ENCODE results near the gene MRPL19.
"Not testable (repeated sequence)": the region's sequence is repeated elsewhere in the genome, so short reads cannot be mapped to it uniquely, and the experiment has no call there.

MRPL19 gene

DNA sequence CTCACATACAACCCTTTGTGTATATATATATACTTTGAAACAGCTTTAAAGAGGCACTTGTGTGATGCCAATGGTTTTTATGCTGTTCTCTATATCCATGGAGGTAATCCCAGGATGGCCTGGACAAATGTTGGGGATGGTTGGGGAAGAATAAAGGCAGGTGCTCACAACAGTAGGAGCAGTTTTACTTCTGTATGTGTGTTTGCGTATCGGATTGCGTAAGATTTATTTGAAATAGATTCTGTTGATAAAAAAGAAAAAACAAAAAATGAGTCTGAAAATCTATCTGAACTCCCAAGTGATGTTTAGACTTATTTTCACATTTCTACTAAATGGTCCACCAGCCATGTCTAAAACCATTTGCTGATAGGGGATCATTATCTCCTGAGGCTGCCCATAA is 29.3 kb downstream of the MRPL19 start:
- DNase-seq, result no peak

DNA sequence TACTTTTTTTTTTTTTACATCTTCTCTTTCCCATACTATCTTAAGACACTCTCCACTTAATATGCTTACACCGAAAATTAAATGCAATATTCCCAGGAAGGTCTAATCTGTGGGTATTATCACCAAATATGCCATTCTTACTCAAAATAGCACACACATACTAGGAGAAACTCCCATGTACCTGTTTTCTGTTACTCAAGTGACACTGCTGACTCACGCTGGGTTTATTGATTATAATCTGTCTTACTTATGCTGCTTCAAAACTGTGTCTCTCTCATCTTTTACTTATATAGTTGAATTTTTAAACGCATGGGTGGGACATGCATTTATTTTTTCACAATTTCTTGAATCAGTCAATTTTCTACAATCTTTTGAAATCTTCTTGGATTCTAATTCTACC is 29.9 kb downstream of the MRPL19 start:
- no peak for DNase-seq

DNA sequence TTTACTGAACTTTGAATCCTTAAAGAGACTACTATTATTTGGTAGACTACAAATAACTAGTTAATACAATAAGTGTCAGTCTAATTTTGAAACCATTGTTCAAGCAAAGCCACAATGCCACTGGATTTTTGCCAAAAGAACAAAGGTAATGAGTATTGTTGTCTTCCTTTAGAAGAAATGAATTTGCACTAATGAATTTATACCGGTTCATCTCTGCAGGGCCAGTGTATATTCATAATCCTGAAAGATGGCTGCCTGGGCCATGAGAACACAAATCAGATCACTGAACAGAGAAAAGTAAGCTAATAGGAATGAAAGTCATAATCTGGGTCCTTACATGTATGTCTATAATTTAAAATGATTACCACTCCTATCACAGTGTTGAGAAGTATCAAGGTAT is 33.0 kb downstream of the MRPL19 start:
- DNase-seq, result no peak

- DNase-seq, result no peak
These were observed 33.8 kb downstream of the MRPL19 start for GRCh38 chr2:75680402-75680801.

DNA sequence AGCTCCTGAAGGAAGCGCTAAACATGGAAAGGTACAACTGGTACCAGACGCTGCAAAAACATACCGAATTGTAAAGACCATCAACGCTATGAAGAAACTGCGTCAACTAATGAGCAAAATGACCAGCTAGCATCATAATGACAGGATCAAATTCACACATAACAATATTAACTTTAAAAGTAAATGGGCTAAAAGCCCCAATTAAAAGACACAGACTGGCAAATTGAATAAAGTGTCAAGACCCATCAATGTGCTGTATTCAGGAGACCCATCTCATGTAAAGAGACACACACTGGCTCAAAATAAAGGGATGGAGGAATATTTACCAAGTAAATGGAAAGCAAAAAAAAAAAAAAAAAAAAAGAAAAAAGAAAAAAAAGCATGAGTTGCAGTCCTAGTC is 36.8 kb downstream of the MRPL19 start:
- not testable (repeated sequence) for DNase-seq

DNA sequence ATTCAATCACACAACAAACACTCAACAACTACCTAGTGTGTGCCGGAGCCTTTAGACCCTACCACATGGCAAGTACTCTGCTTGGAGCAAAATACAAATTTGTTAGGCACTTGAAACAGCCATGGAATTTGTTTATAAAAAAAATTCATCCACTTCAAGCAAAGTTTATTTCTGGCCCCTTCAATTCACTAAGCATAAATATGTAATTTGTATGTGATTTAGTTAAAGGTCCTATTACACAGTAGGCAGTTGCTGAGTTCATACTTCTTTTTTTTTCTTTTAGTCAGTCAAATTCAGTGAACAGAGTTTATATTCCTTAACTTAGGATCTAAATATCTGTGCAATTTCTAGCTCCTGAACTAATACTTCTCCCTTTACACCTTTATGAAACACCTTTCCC is 41.6 kb downstream of the MRPL19 start:
- DNase-seq, result no peak

GRCh38 chr2:75698918-75699317 is 52.3 kb downstream of the MRPL19 start:
- no peak for DNase-seq

DNA sequence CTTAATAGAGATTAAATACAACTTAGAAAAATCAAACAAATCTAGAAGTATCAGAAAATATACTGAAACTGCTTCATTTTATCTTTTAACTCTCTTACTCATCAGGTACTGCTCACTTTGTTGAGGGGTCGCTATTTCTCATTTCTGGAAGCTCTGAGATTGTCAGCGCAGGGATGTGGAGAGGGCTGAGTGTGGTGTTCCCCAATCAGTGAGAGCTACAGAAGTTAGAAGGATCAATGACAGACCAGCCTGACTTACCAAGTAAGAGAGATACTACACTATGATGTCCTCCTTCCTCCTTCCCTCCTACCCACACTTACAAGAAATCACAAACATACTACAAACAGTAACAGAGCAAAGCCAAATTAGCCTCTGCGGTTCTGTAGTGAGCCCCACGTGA is 56.0 kb downstream of the MRPL19 start:
- no peak for DNase-seq

DNA sequence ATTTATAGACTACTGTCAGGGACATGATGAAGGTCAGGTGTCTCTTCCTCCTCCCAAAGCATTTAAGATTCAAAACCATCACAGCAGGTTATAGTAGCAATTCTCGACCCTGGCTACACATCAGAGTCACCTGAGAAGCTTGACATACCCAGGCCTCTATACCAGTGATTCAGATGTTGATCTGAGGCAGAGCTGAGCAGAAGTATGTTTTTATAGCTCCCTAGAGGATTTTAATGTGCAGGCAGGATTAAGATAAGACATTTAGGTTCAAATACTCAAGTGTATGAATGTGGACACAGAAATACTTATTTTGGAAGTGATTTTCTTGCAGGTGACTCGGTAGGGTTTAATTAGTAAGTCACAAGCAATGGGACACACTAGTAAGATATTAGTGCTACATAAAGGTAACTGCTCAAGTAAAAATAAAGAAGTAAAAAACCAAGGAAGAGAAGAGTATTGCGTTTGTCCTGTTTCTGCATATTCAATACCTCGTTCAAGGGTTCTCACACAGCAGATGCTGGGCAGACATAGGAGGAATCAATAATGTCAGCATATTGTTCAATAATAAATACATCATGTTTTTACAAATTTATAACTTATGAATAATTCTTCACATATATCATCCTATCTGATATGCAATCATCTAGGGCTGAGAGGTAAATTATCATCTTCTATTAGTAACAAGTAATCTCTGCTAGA is 57.2 kb downstream of the MRPL19 start:
- DNase-seq, result no peak

DNA sequence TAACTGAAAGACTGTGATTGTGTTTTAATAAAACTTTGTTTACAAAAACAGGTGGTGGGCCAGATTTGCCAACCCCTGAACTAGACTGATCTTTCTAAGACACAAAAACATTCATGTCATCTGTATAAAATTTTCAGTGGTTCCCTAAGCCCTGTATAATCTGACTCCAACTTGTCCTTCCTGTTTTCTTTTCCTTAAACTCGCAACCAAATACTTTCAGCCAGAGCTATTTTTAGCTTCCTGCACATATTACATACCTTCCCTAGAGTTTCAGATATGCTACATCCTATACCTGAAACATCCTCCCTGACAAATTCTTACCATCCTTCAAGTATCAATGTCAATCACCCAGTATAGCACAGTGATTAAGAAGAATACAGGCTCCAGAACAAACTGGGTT is 59.3 kb downstream of the MRPL19 start:
- DNase-seq, result no peak

GRCh38 chr2:75707901-75708300 is 61.3 kb downstream of the MRPL19 start:
- no peak for DNase-seq

GRCh38 chr2:75709297-75709696 is 62.7 kb downstream of the MRPL19 start:
- no peak for DNase-seq

- DNase-seq, result no peak
These were observed 63.6 kb downstream of the MRPL19 start for GRCh38 chr2:75710220-75710576.

GRCh38 chr2:75710577-75711253 is 64.1 kb downstream of the MRPL19 start, which contains the start of gene GCFC2:
GCFC2 (minus strand) TSS chr2:75710915; CDS start chr2:75710855, 60 bp downstream.
- DNase-seq, result peak; percentile 78 to 79

DNA sequence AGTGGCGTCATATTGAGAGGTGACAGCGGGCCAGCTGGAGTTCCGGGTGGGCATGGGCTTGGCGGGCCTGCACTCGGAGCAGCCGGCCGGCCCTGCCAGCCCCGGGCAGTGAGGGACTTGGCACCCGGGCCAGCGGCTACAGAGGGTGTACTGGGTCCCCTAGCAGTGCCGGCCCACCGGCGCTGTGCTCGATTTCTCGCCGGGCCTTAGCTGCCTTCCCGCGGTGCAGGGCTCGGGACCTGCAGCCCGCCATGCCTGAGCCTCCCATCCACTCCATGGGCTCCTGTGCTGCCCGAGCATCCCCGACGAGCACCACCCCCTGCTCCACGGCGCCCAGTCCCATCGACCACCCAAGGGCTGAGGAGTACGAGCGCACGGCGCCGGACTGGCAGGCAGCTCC is 65.0 kb downstream of the MRPL19 start:
- DNase-seq, result not testable (repeated sequence)

GRCh38 chr2:75716406-75716805 is 69.8 kb downstream of the MRPL19 start:
- DNase-seq, result no peak

- DNase-seq, result no peak
These were observed 73.0 kb downstream of the MRPL19 start for GRCh38 chr2:75719616-75720015.

GRCh38 chr2:75720525-75720924 is 73.9 kb downstream of the MRPL19 start:
- no peak for DNase-seq

DNA sequence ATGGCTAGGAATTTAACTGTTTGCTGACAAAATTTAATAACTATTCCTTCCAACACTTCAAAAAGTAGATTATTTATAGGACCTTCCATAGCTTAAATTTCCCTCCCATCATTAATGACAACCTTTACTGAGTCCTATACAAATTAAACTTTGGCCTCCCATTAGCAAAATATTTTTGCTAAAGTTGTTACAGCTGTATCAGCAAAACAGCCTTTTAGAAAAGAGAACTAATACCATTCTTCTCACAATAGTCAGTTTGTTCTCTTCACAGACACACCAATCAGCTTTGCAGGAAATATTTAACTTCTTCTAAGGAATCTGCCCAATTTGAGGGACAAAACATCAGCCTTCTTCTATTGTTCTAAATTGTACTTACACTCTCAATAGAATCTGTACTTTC is 76.1 kb downstream of the MRPL19 start:
- no peak for DNase-seq

- no peak for DNase-seq
These were observed 82.2 kb downstream of the MRPL19 start for GRCh38 chr2:75728614-75729419.

GRCh38 chr2:75729861-75730260 is 83.3 kb downstream of the MRPL19 start:
- no peak for DNase-seq

DNA sequence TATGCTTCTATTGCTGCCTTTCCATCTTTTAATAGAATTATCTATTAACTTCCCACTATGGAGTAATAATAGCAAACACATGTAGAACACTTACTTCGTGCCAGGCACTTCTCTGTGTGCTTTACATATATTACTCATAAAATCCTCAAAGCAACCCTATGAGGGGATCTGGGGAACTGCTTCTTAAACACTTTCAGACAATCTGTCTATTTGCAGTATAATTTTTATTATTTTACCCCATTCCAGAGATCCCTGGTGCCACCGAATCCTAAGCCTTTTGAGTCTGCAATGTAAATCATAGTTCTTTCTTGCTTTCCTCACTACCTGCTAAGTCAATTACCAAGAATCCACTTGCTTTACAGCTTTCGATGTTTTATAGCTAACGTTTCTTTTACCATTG is 89.7 kb downstream of the MRPL19 start:
- DNase-seq, result no peak

GRCh38 chr2:75737961-75738360 is 91.4 kb downstream of the MRPL19 start:
- DNase-seq, result no peak
